ENCODE data around the gene GGCT.

GRCh38 chr7:30528779-30529178, 24.1 kb upstream of the GGCT start:
- TF ChIP-seq POLR2A (IDR thresholded peaks at IDR 0.05) = no peak
- TF ChIP-seq CTCF (IDR thresholded peaks at IDR 0.05) = no peak
